Calu3 (cell line): Measurements from ENCODE around the gene DEFB123. TPM values are rescaled to one million over a fixed set of nuclear protein-coding genes. Genes with fewer than 3 reads are reported as not detected.

ENCODE experiments used
- BruUV-seq: library from RNA; stranded (reverse); fragments of 400-500 nt; replicated peaks from 2 replicates; lab custom pipeline; 2021; lab: Mats Ljungman, UMichigan
- CTCF ChIA-PET: fragments of 300-600 bp; sonication (Branson Sonifier 250); formaldehyde crosslinking; loops from one replicate; lab custom pipeline; 2022; ENCODE audit warnings: antibody characterized with exemption; lab: Charles Lee
- DNase-seq: peaks from one replicate; pipeline ENCODE4 v3.0.0; 2022
- H3K27ac Mint-ChIP-seq: one replicate; pipeline ENCODE4 v1.8.0; 2022; ENCODE audit warnings: mixed read lengths; ENCODE audit not compliant: unreplicated experiment
- H3K27me3 Mint-ChIP-seq: one replicate; pipeline ENCODE4 v1.8.0; 2022; ENCODE audit warnings: mixed read lengths; ENCODE audit not compliant: unreplicated experiment
- H3K36me3 Mint-ChIP-seq: one replicate; pipeline ENCODE4 v1.8.0; 2022; ENCODE audit warnings: mild to moderate bottlenecking, moderate library complexity, mixed read lengths; ENCODE audit not compliant: insufficient read depth, unreplicated experiment
- H3K4me1 Mint-ChIP-seq: one replicate; pipeline ENCODE4 v1.8.0; 2022; ENCODE audit warnings: mild to moderate bottlenecking, low read depth, mixed read lengths; ENCODE audit not compliant: unreplicated experiment
- H3K4me3 Mint-ChIP-seq: one replicate; pipeline ENCODE4 v1.8.0; 2022; ENCODE audit warnings: mild to moderate bottlenecking, low read depth, moderate library complexity, mixed read lengths; ENCODE audit not compliant: unreplicated experiment
- H3K9me3 Mint-ChIP-seq: one replicate; pipeline ENCODE4 v1.8.0; 2022; ENCODE audit warnings: low read depth, mixed read lengths; ENCODE audit not compliant: unreplicated experiment
- intact Hi-C: fragments of 100-400 bp; cut with micrococcal nuclease; formaldehyde crosslinking; loops from one replicate; pipeline ENCODE4 v1.10.0; 2022; ENCODE audit not compliant: unreplicated experiment
- total RNA-seq: library from RNA; stranded (reverse); gene quantifications from 2 replicates; pipeline ENCODE4 v1.2.3, GENCODE V29; 2022
- TF ChIP-seq, protein P1 (sequence below): fragments of 200-600 bp; IDR thresholded peaks from one replicate; pipeline ENCODE4 v1.8.0; 2022; ENCODE audit warnings: antibody characterized with exemption; ENCODE audit not compliant: unreplicated experiment

DEFB123 gene
- total RNA-seq, 1 experiment from 2014 or later, result not detected

DNA sequence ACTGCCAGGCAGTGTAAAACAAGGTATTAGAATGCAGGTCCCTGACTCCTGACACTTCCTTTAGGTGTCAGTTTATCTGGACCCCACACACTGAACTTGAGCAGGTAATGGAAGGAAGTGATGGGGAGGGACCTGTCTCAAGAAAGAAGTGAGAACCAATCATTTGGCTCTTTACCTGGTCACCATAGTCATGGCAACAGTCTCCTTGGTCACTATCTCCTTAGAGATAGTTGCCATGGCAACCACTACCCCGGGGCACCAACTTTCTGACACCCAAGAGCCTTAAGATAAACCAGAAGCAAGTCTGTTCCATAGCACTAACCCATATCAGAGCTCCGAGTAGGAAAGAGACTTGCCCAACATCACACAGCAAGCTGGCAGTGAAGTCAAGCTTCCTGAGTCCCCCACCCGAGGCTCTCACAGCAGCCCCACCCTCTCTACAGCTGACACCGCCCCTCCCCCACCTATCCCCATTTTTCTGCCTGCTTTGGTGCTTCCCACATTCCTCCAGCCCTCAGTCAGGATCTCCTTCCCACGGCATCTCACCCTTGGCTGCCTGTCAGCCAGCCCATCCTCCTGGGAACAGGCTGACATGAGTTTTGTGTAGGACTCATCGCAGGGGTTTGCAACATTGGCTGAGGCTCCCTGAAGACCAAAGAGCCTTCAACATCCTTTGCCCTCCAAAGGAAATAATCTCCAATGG is 57.6 kb downstream of the DEFB123 start:
- BruUV-seq, result no TSS peak
- DNase-seq, result no peak
- CTCF ChIA-PET, result interaction anchor here (0.6 to 1.1 kb wide), 3 partner anchors 10 to 37 kb away, joined by 3 to 5 read pairs (median 4); no protein-coding TSS in a partner anchor
- Mint-ChIP-seq H3K9me3 (no peaks in the 10 kb centered on the region), H3K27ac (no peak overlapping the region), H3K36me3 (no peaks in the 10 kb centered on the region), H3K4me3 (no peak overlapping the region), H3K27me3 (peaks cover 79% of the 10 kb centered on the region), H3K4me1 (peaks cover 8% of the 10 kb centered on the region)
- intact Hi-C loops, result no loop called here
- TF ChIP-seq, protein P1, sequence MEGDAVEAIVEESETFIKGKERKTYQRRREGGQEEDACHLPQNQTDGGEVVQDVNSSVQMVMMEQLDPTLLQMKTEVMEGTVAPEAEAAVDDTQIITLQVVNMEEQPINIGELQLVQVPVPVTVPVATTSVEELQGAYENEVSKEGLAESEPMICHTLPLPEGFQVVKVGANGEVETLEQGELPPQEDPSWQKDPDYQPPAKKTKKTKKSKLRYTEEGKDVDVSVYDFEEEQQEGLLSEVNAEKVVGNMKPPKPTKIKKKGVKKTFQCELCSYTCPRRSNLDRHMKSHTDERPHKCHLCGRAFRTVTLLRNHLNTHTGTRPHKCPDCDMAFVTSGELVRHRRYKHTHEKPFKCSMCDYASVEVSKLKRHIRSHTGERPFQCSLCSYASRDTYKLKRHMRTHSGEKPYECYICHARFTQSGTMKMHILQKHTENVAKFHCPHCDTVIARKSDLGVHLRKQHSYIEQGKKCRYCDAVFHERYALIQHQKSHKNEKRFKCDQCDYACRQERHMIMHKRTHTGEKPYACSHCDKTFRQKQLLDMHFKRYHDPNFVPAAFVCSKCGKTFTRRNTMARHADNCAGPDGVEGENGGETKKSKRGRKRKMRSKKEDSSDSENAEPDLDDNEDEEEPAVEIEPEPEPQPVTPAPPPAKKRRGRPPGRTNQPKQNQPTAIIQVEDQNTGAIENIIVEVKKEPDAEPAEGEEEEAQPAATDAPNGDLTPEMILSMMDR, result no peak

Other genes starting within 250 kb of the DEFB123 start
- gene DEFB115, start 183.0 kb upstream of the DEFB123 start, total RNA-seq, result not detected in 2 replicates
- not detected in 2 replicates for gene DEFB116, start 132.0 kb upstream of the DEFB123 start, total RNA-seq
- not detected in 2 replicates for gene DEFB118, start 72.0 kb upstream of the DEFB123 start, total RNA-seq
- not detected in 2 replicates for gene DEFB119, start 50.0 kb upstream of the DEFB123 start, total RNA-seq
- not detected in 2 replicates for gene DEFB121, start 34.4 kb upstream of the DEFB123 start, total RNA-seq
- not detected in 2 replicates for gene DEFB124, start 34.5 kb downstream of the DEFB123 start, total RNA-seq
- gene REM1, start 34.7 kb downstream of the DEFB123 start, total RNA-seq, result not detected in 2 replicates
- 342 and 378 TPM in 2 replicates for gene HM13, start 73.8 kb downstream of the DEFB123 start, total RNA-seq
- gene ID1, start 164.7 kb downstream of the DEFB123 start, total RNA-seq, result 347 and 431 TPM in 2 replicates
- not detected in 2 replicates for gene COX4I2, start 197.3 kb downstream of the DEFB123 start, total RNA-seq